Common myeloid progenitor, CD34-positive (primary cell): Measurements from ENCODE around the gene HSFX3.
A peak's percentile ranks its signal among the peaks of the same experiment; 100 is the strongest.
"Not testable (repeated sequence)": the region's sequence is repeated elsewhere in the genome, so short reads cannot be mapped to it uniquely, and the experiment has no call there.

ENCODE experiments used
- CTCF ChIA-PET: fragments of 350-600 bp; sonication (Branson Sonifier 250); formaldehyde crosslinking; loops from one replicate; lab custom pipeline; 2021; ENCODE audit warnings: antibody characterized with exemption; lab: Charles Lee
- POLR2A ChIA-PET: fragments of 350-600 bp; sonication (Branson Sonifier 250); formaldehyde crosslinking; loops from one replicate; lab custom pipeline; 2021; ENCODE audit warnings: antibody characterized with exemption; lab: Charles Lee
- DNase-seq, 3 donors: peaks; one replicate each; pipeline versions ENCODE4 v3.0.0 to v3.0.0-alpha.2; 2013
- H3K27ac ChIP-seq, 2 experiments: 1 replicate in 1 of 2; 2 replicates in 1 of 2; pipeline ENCODE4 v1.7.0; 2013; ENCODE audit warnings: inconsistent platforms in 2 of 2, low read length in 2 of 2, mild to moderate bottlenecking in 2 of 2, low read depth in 1 of 2, moderate library complexity in 1 of 2; ENCODE audit not compliant: severe bottlenecking in 2 of 2, insufficient read depth in 1 of 2, poor library complexity in 1 of 2
- H3K27me3 ChIP-seq, 5 experiments: replicated peaks in 2 of 5; 1 replicate in 3 of 5; 2 replicates in 2 of 5; pipeline versions ENCODE4 v1.6.1 to v1.7.0; 2013; ENCODE audit warnings: low read length in 4 of 5, mild to moderate bottlenecking in 2 of 5, moderate library complexity in 2 of 5, inconsistent platforms in 1 of 5; ENCODE audit not compliant: insufficient read depth in 5 of 5, control insufficient read depth in 4 of 5
- H3K36me3 ChIP-seq, 4 experiments: 1 replicate in 2 of 4; 2 replicates in 2 of 4; pipeline versions ENCODE4 v1.6.1 to v1.7.0; 2013; ENCODE audit warnings: low read length in 3 of 4, control low read depth in 1 of 4, mild to moderate bottlenecking in 1 of 4; ENCODE audit not compliant: control insufficient read depth in 4 of 4, insufficient read depth in 4 of 4
- H3K4me1 ChIP-seq, 4 experiments: 1 replicate in 3 of 4; 2 replicates in 1 of 4; pipeline versions ENCODE4 v1.6.1 to v1.7.1; 2013; ENCODE audit warnings: low read length in 3 of 4, mild to moderate bottlenecking in 3 of 4, control low read depth in 1 of 4, inconsistent platforms in 1 of 4, moderate library complexity in 1 of 4; ENCODE audit not compliant: control insufficient read depth in 4 of 4, insufficient read depth in 4 of 4; ENCODE audit errors: control extremely low read depth in 1 of 4
- H3K4me3 ChIP-seq, 7 experiments: 1 replicate in 4 of 7; 2 replicates in 3 of 7; pipeline versions ENCODE4 v1.5.1 to v1.7.0; 2013; ENCODE audit warnings: mild to moderate bottlenecking in 7 of 7, low read length in 6 of 7, moderate library complexity in 6 of 7, inconsistent platforms in 2 of 7, low read depth in 2 of 7, control low read depth in 1 of 7; ENCODE audit not compliant: insufficient read depth in 4 of 7, control insufficient read depth in 1 of 7; ENCODE audit errors: extremely low read depth in 1 of 7
- H3K9me3 ChIP-seq, 5 experiments: 1 replicate in 4 of 5; 2 replicates in 1 of 5; pipeline versions ENCODE4 v1.6.1 to v1.7.1; 2013; ENCODE audit warnings: low read length in 4 of 5, mild to moderate bottlenecking in 2 of 5, inconsistent platforms in 1 of 5, low read depth in 1 of 5, moderate library complexity in 1 of 5; ENCODE audit not compliant: control insufficient read depth in 4 of 5, insufficient read depth in 2 of 5; ENCODE audit errors: control extremely low read depth in 1 of 5
- WGBS: methylation state at CpG from one replicate; pipeline ENCODE4 v1.1.5; 2013; ENCODE audit not compliant: insufficient coverage; 5-methylcytosine and 5-hydroxymethylcytosine counted together

Gene HSFX3

GRCh38 chrX:149537474-149537873 is 12.2 kb downstream of the HSFX3 start:
- CTCF ChIA-PET, H3K9me3 ChIP-seq, H3K27me3 ChIP-seq, POLR2A ChIA-PET, DNase-seq, H3K4me3 ChIP-seq, H3K27ac ChIP-seq, H3K36me3 ChIP-seq: not testable (repeated sequence)
- H3K4me1 ChIP-seq, result peaks cover 0 to 21% (median 10%) of the 10 kb centered on the region in 4 experiments
- WGBS, result no CpG with 5 or more reads among the region's 11 CpGs

GRCh38 chrX:149534926-149535602 is 14.7 kb downstream of the HSFX3 start:
- POLR2A ChIA-PET, H3K9me3 ChIP-seq, DNase-seq, H3K27me3 ChIP-seq, H3K36me3 ChIP-seq, H3K4me3 ChIP-seq, H3K27ac ChIP-seq: not testable (repeated sequence)
- H3K4me1 ChIP-seq, result peaks cover 0 to 24% (median 9%) of the 10 kb centered on the region in 4 experiments
- CTCF ChIA-PET, result interaction anchor here (1.0 to 1.2 kb wide), 2 partner anchors 21 to 24 kb away, joined by 3 read pairs; no protein-coding TSS in a partner anchor
- WGBS, result 66% methylated on average over 3 of the region's 3 CpGs

- H3K4me3 ChIP-seq, CTCF ChIA-PET, H3K27me3 ChIP-seq, H3K27ac ChIP-seq, DNase-seq, POLR2A ChIA-PET, H3K9me3 ChIP-seq: not testable (repeated sequence)
- Histone ChIP-seq H3K36me3 (peaks cover 0 to 13% (median 1%) of the 10 kb centered on the region in 4 experiments), H3K4me1 (peaks cover 0 to 23% (median 8%) of the 10 kb centered on the region in 4 experiments)
- no CpG with 5 or more reads among the region's 11 CpGs for WGBS
Measured at GRCh38 chrX:149533999-149534398, 15.7 kb downstream of the HSFX3 start.

GRCh38 chrX:149532868-149533267 is 16.9 kb downstream of the HSFX3 start:
- no CpG with 5 or more reads among the region's 3 CpGs for WGBS
- DNase-seq, H3K4me3 ChIP-seq, H3K27ac ChIP-seq, H3K9me3 ChIP-seq, CTCF ChIA-PET, POLR2A ChIA-PET, H3K27me3 ChIP-seq: not testable (repeated sequence)
- Histone ChIP-seq H3K4me1 (peaks cover 0 to 21% (median 7%) of the 10 kb centered on the region in 4 experiments), H3K36me3 (peaks cover 0 to 14% (median 1%) of the 10 kb centered on the region in 4 experiments)

- 49% methylated on average over 2 of the region's 2 CpGs for WGBS
- CTCF ChIA-PET, result interaction anchor here (0.9 to 1.7 kb wide), 5 partner anchors 9 to 24 kb away, joined by 4 to 7 read pairs (median 5); partner anchors contain the start of gene EOLA1
- H3K27ac ChIP-seq, result peak overlapping the region in 1 of 2 experiments; percentile 44
Measured at GRCh38 chrX:149531599-149531998, 18.1 kb downstream of the HSFX3 start.

GRCh38 chrX:149528381-149528780 is 21.3 kb downstream of the HSFX3 start:
- no peaks in the 10 kb centered on the region for H3K9me3 ChIP-seq
- WGBS, result no CpG with 5 or more reads among the region's 1 CpG
- H3K4me3 ChIP-seq, result no peak overlapping the region
- POLR2A ChIA-PET, result interaction anchor here (1.1 kb wide), 1 partner anchor 18 kb away, joined by 8 read pairs; no protein-coding TSS in a partner anchor
- H3K27ac ChIP-seq, result peak overlapping the region in 1 of 2 experiments; percentile 9
- no peaks in the 10 kb centered on the region for H3K27me3 ChIP-seq
- peaks cover 0 to 28% (median 22%) of the 10 kb centered on the region in 4 experiments for H3K4me1 ChIP-seq
- H3K36me3 ChIP-seq, result peaks cover 0 to 6% (median 1%) of the 10 kb centered on the region in 4 experiments
- no peak for DNase-seq
- CTCF ChIA-PET, result interaction anchor here (0.6 to 9.8 kb wide), 4 partner anchors 16 to 108 kb away, joined by 3 to 99 read pairs (median 4); no protein-coding TSS in a partner anchor

More at GRCh38 chrX:149531599-149531998, 18.1 kb downstream of the HSFX3 start:
- Histone ChIP-seq H3K36me3 (peaks cover 0 to 14% (median 1%) of the 10 kb centered on the region in 4 experiments), H3K4me1 (peaks cover 0 to 21% (median 7%) of the 10 kb centered on the region in 4 experiments), H3K9me3 (no peaks in the 10 kb centered on the region), H3K4me3 (no peak overlapping the region), H3K27me3 (no peaks in the 10 kb centered on the region)
- DNase-seq, result peak in 2 of 3 donors; percentile 82 to 87
- POLR2A ChIA-PET, result interaction anchor here (0.7 to 0.9 kb wide), 2 partner anchors 18 to 26 kb away, joined by 3 read pairs; partner anchors contain the start of gene IDS

GRCh38 chrX:149527705-149528104 is 22.0 kb downstream of the HSFX3 start:
- ChIA-PET CTCF (interaction anchor here (0.6 to 9.8 kb wide), 3 partner anchors 11 to 27 kb away, joined by 3 to 99 read pairs (median 6); no protein-coding TSS in a partner anchor), POLR2A (interaction anchor here (1.1 kb wide), 1 partner anchor 18 kb away, joined by 8 read pairs; no protein-coding TSS in a partner anchor)
- Histone ChIP-seq H3K27ac (no peak overlapping the region), H3K9me3 (no peaks in the 10 kb centered on the region), H3K4me1 (peaks cover 0 to 33% (median 25%) of the 10 kb centered on the region in 4 experiments), H3K4me3 (no peak overlapping the region), H3K36me3 (peaks cover 0 to 6% (median 1%) of the 10 kb centered on the region in 4 experiments), H3K27me3 (no peaks in the 10 kb centered on the region)
- DNase-seq, result peak in 2 of 3 donors; percentile 55 to 62
- WGBS, result 75% methylated on average over 1 of the region's 1 CpG
